GM12864 (cell line): ENCODE results near the gene KCTD11.
"Not testable (repeated sequence)": the region's sequence is repeated elsewhere in the genome, so short reads cannot be mapped to it uniquely, and the experiment has no call there.

Source experiments
- DNase-seq: peaks from one replicate; pipeline ENCODE4 v3.0.0-alpha.2; 2011; ENCODE audit warnings: low read depth
- H3K4me3 ChIP-seq: 2 replicates; pipeline ENCODE4 v1.5.1; 2011; ENCODE audit warnings: mild to moderate bottlenecking, low read depth, low read length, control low read depth
- CTCF ChIP-seq: IDR thresholded peaks from 2 replicates; pipeline ENCODE4 v1.5.1; 2011; ENCODE audit warnings: low read depth, mild to moderate bottlenecking, moderate library complexity, low read length, control low read depth, inconsistent platforms; ENCODE audit errors: missing control alignments

Gene KCTD11

DNA sequence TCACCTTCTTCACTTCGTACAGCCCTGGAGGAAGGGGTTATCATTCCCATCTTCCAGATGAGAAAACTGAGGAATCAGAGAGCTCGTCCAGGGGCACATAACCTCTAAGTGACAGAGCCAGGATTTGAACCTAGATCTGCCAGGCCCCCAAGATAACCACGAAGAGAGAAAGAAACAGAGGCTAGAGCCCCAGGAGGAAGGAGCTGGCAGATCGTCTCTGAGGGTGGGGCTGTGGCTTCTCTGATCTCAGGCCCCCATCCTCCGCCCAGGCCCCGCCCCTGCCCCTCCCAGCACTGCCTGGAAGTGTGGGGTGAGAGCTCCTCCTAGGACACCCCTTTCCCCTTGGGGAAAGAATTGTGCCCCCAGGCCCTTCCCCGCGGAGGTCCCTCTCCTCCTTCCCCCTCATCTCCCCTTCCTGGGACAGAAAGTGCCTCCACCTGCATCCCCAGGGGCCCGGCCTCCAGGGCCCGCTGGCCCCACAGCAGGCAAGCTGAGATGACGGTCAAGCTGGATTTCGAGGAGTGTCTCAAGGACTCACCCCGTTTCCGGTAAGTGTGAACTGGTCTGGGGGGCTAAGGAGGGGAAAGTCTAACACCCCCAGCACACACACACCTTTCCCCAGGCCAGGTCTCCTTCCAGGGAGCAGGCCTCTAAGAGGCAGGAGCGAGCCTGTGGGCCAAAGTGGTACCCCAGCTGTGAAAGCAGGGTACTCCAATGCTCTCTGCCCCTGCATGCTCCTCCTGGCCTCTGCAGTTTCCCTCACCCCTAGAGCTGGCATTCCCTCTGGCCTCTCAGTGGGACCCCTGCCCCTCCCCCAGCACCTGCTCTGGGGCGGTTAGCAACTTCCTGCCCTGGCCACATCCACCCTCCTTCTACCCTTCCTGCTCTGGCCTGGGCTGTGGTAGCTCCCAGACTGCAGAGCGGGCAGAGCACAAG, 15.5 kb upstream of the KCTD11 start, which contains the start of gene ACAP1:
Gene ACAP1, plus strand, starts transcription at position 290 of the 936 bp plus-strand sequence. Its CDS starts 206 bp downstream, at position 496.
- H3K4me3 ChIP-seq, result peak within 1 kb of the TSS; percentile 90
- TF ChIP-seq CTCF, result no peak
- peak; percentile 56 for DNase-seq

- peak overlapping the region; percentile 90 for H3K4me3 ChIP-seq
- DNase-seq, result not testable (repeated sequence)
Measured at GRCh38 chr17:7337600-7337999, 14.4 kb upstream of the KCTD11 start.

- DNase-seq, result no peak
- no peak overlapping the region for H3K4me3 ChIP-seq
- TF ChIP-seq CTCF, result no peak
Measured at GRCh38 chr17:7340179-7340578, 11.8 kb upstream of the KCTD11 start.

DNA sequence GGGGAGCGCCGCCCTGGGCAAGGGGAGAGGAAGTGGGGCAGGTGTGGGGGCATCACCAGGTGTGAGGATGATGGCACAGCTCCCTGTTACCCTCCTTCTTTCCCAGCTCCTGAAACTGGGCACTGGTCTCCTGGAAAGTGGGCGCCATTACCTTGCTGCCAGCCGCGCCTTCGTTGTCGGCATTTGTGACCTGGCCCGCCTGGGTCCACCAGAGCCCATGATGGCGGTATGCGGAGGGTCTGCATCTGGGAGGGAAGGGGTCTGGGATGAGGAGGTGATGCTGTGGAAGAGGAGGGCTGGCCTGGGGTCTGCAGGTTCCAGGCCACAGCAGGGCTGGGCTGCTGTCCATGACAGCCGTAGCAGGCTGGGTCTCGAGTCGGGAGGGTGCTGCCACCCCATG, 10.1 kb upstream of the KCTD11 start:
- no peak overlapping the region for H3K4me3 ChIP-seq
- TF ChIP-seq CTCF, result no peak
- DNase-seq, result no peak

GRCh38 chr17:7343250-7343649, 8.7 kb upstream of the KCTD11 start:
- no peak overlapping the region for H3K4me3 ChIP-seq
- no peak for TF ChIP-seq CTCF
- DNase-seq, result no peak

- no peak overlapping the region for H3K4me3 ChIP-seq
- no peak for TF ChIP-seq CTCF
- no peak for DNase-seq
Measured at GRCh38 chr17:7346761-7347614, 5.0 kb upstream of the KCTD11 start.
